ENCODE data around the gene HTR2C. TPM values are rescaled to one million over a fixed set of nuclear protein-coding genes. Genes with fewer than 3 reads are reported as not detected.

HTR2C gene
- total RNA-seq, 1 donor from 2014 or later: 0.07 TPM

GRCh38 chrX:114787061-114787460 lies 203.2 kb downstream of the HTR2C start:
- H3K36me3 Mint-ChIP-seq (ENCODE audit: insufficient read depth): no peaks in the 10 kb centered on the region
- no peak for DNase-seq (ENCODE audit: low spot score, unreplicated experiment)
- H3K4me3 Mint-ChIP-seq (ENCODE audit: low read depth): no peak overlapping the region
- no peak overlapping the region for H3K27ac Mint-ChIP-seq
- H3K9me3 Mint-ChIP-seq (ENCODE audit: low read depth): no peaks in the 10 kb centered on the region
- H3K27me3 Mint-ChIP-seq: no peaks in the 10 kb centered on the region
- no peak for TF ChIP-seq CTCF (IDR thresholded peaks at IDR 0.05; ENCODE audit: unreplicated experiment)
- H3K4me1 Mint-ChIP-seq (ENCODE audit: low read depth): no peaks in the 10 kb centered on the region

- no peak overlapping the region for H3K27ac Mint-ChIP-seq
- H3K4me1 Mint-ChIP-seq (ENCODE audit: low read depth): no peaks in the 10 kb centered on the region
- TF ChIP-seq CTCF (IDR thresholded peaks at IDR 0.05; ENCODE audit: unreplicated experiment): no peak
- no peak for DNase-seq (ENCODE audit: low spot score, unreplicated experiment)
- H3K36me3 Mint-ChIP-seq (ENCODE audit: insufficient read depth): no peaks in the 10 kb centered on the region
- no peak overlapping the region for H3K4me3 Mint-ChIP-seq (ENCODE audit: low read depth)
- no peaks in the 10 kb centered on the region for H3K27me3 Mint-ChIP-seq
- H3K9me3 Mint-ChIP-seq (ENCODE audit: low read depth): no peaks in the 10 kb centered on the region
Observed at GRCh38 chrX:114797494-114797893, 213.6 kb downstream of the HTR2C start.

GRCh38 chrX:114798907-114799306 lies 215.0 kb downstream of the HTR2C start:
- Mint-ChIP-seq H3K27me3 (no peaks in the 10 kb centered on the region), H3K4me1 (ENCODE audit: low read depth) (no peaks in the 10 kb centered on the region), H3K27ac (no peak overlapping the region), H3K9me3 (ENCODE audit: low read depth) (no peaks in the 10 kb centered on the region), H3K4me3 (ENCODE audit: low read depth) (no peak overlapping the region), H3K36me3 (ENCODE audit: insufficient read depth) (no peaks in the 10 kb centered on the region)
- TF ChIP-seq CTCF (IDR thresholded peaks at IDR 0.05; ENCODE audit: unreplicated experiment): no peak
- no peak for DNase-seq (ENCODE audit: low spot score, unreplicated experiment)

- H3K4me1 Mint-ChIP-seq (ENCODE audit: low read depth): no peaks in the 10 kb centered on the region
- no peaks in the 10 kb centered on the region for H3K27me3 Mint-ChIP-seq
Observed at GRCh38 chrX:114800719-114801118, 216.8 kb downstream of the HTR2C start.

GRCh38 chrX:114819509-114819908 lies 235.6 kb downstream of the HTR2C start:
- no peak for TF ChIP-seq CTCF (IDR thresholded peaks at IDR 0.05; ENCODE audit: unreplicated experiment)
- Mint-ChIP-seq H3K4me3 (ENCODE audit: low read depth) (no peak overlapping the region), H3K9me3 (ENCODE audit: low read depth) (no peaks in the 10 kb centered on the region), H3K4me1 (ENCODE audit: low read depth) (no peaks in the 10 kb centered on the region), H3K27ac (no peak overlapping the region), H3K36me3 (ENCODE audit: insufficient read depth) (no peaks in the 10 kb centered on the region), H3K27me3 (no peaks in the 10 kb centered on the region)
- no peak for DNase-seq (ENCODE audit: low spot score, unreplicated experiment)

More at GRCh38 chrX:114800719-114801118, 216.8 kb downstream of the HTR2C start:
- no peak for TF ChIP-seq CTCF (IDR thresholded peaks at IDR 0.05; ENCODE audit: unreplicated experiment)
- no peak overlapping the region for H3K27ac Mint-ChIP-seq
- H3K36me3 Mint-ChIP-seq (ENCODE audit: insufficient read depth): no peaks in the 10 kb centered on the region
- DNase-seq (ENCODE audit: low spot score, unreplicated experiment): no peak
- H3K9me3 Mint-ChIP-seq (ENCODE audit: low read depth): no peaks in the 10 kb centered on the region
- H3K4me3 Mint-ChIP-seq (ENCODE audit: low read depth): no peak overlapping the region

Data from progenitor cell of endocrine pancreas (in vitro differentiated cells).